ENCODE results near the gene IRX2. TPM values are rescaled to one million over a fixed set of nuclear protein-coding genes. Genes with fewer than 3 reads are reported as not detected.

The IRX2 gene
- polyA plus RNA-seq, 3 donors: not detected

DNA sequence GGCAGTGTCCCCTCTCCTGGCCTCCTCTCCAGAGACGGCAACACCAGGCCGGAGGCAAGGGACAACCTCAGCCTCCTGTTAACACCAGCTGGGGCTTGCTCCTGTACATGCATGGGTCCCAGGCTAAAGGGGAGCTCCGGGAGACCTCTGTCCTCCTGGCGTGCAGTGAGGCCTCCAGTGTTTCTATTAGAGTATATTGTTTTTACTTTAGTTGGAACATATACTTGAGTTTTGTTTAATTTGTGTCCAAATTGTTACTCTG, 12.0 kb upstream of the IRX2 start:
- H3K27me3 Mint-ChIP-seq (ENCODE audit: low read depth in 3 of 3): peaks cover 23 to 36% (median 25%) of the 10 kb centered on the region in 3 donors
- no peak overlapping the region for H3K4me3 Mint-ChIP-seq
- Histone ChIP-seq H2AFZ (ENCODE audit: insufficient read depth, low read depth, low read length, poor library complexity, severe bottlenecking) (no peak overlapping the region), H3K4me1 (ENCODE audit: control insufficient read depth in 1 of 2, insufficient read depth in 2 of 2, low read length in 2 of 2) (no peaks in the 10 kb centered on the region), H3K9ac (ENCODE audit: insufficient read depth, low read length, poor library complexity, severe bottlenecking) (no peak overlapping the region), H3K27me3 (ENCODE audit: control insufficient read depth in 2 of 2, insufficient read depth in 2 of 2, low read length in 2 of 2) (peaks cover 6 to 14% of the 10 kb centered on the region in 2 donors), H3K27ac (ENCODE audit: low read depth in 1 of 2, low read length in 2 of 2) (no peak overlapping the region), H3K36me3 (replicated peaks in 1 of 2; ENCODE audit: control insufficient read depth in 1 of 2, insufficient read depth in 2 of 2, low read length in 2 of 2) (no peaks in the 10 kb centered on the region), H3K4me2 (replicated peaks; ENCODE audit: extremely low read depth, low read length, poor library complexity, severe bottlenecking) (no peak overlapping the region), H4K20me1 (ENCODE audit: insufficient read depth, low read length) (no peaks in the 10 kb centered on the region), H3K79me2 (ENCODE audit: insufficient read depth, low read length) (no peaks in the 10 kb centered on the region), H3K4me3 (replicated peaks in 1 of 3; ENCODE audit: low read depth in 2 of 3, low read length in 3 of 3) (no peak overlapping the region), H3K9me3 (replicated peaks in 1 of 2; ENCODE audit: control insufficient read depth in 1 of 2, insufficient read depth in 1 of 2, low read length in 2 of 2) (no peaks in the 10 kb centered on the region)
- TF ChIP-seq, protein P1, sequence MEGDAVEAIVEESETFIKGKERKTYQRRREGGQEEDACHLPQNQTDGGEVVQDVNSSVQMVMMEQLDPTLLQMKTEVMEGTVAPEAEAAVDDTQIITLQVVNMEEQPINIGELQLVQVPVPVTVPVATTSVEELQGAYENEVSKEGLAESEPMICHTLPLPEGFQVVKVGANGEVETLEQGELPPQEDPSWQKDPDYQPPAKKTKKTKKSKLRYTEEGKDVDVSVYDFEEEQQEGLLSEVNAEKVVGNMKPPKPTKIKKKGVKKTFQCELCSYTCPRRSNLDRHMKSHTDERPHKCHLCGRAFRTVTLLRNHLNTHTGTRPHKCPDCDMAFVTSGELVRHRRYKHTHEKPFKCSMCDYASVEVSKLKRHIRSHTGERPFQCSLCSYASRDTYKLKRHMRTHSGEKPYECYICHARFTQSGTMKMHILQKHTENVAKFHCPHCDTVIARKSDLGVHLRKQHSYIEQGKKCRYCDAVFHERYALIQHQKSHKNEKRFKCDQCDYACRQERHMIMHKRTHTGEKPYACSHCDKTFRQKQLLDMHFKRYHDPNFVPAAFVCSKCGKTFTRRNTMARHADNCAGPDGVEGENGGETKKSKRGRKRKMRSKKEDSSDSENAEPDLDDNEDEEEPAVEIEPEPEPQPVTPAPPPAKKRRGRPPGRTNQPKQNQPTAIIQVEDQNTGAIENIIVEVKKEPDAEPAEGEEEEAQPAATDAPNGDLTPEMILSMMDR (IDR thresholded peaks at IDR 0.05): no peak
- DNase-seq: no peak
- H3K9me3 Mint-ChIP-seq: peaks cover 0 to 4% (median 0%) of the 10 kb centered on the region in 7 donors
- H3K4me1 Mint-ChIP-seq: no peaks in the 10 kb centered on the region
- H3K27ac Mint-ChIP-seq: no peak overlapping the region
- intact Hi-C loops (cut with micrococcal nuclease): no loop called here
- WGBS (ENCODE audit: insufficient coverage): 82% methylated on average over 2 of the region's 4 CpGs
- no peaks in the 10 kb centered on the region for H3K36me3 Mint-ChIP-seq

DNA sequence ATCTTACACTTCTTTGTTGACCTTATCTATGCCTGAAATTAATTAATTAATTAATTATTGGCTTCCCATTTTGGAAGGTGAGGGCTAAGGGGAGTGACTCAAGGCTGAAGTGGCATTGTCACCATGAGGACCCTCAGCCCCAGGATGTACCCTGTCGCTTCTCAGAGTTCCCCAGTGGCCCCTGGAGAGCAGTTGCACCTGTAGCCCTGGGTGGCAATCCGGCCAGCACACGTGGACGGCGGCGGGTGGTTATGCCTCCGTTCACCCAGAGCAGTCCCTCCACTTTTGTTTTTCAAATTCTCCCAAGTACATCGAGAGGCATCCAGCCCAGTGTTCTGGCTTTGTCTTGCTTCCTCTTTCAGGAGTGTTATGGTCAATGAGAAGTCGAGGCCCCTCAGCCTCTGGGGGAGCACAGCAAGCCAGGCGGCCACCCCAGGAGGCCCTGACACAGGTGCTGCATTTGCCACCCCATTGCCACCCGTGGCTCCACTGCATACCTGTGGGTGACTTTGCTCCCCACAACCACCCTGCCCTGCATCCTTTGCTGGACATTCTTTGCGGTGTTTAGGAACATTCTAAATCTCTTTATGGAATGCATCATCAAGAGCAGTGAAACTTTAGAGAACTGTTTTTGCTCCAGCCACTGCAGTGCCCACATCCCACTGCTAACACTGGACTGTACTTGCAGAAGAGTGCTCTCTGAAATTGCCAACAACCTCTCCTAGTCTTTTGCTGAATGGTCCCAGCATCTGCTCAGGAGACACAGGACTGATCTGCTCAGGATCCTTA, 11.5 kb upstream of the IRX2 start:
- H3K9ac ChIP-seq (ENCODE audit: insufficient read depth, low read length, poor library complexity, severe bottlenecking): no peak overlapping the region
- TF ChIP-seq, protein P1 (IDR thresholded peaks at IDR 0.05): no peak
- no peaks in the 10 kb centered on the region for H3K4me1 ChIP-seq (ENCODE audit: control insufficient read depth in 1 of 2, insufficient read depth in 2 of 2, low read length in 2 of 2)
- no peak overlapping the region for H3K27ac ChIP-seq (ENCODE audit: low read depth in 1 of 2, low read length in 2 of 2)
- no peaks in the 10 kb centered on the region for H3K36me3 Mint-ChIP-seq
- H3K4me2 ChIP-seq (replicated peaks; ENCODE audit: extremely low read depth, low read length, poor library complexity, severe bottlenecking): no peak overlapping the region
- no peak overlapping the region for H3K4me3 Mint-ChIP-seq
- H2AFZ ChIP-seq (ENCODE audit: insufficient read depth, low read depth, low read length, poor library complexity, severe bottlenecking): no peak overlapping the region
- WGBS (ENCODE audit: insufficient coverage): 73% methylated on average over 11 of the region's 12 CpGs
- peaks cover 26 to 39% (median 31%) of the 10 kb centered on the region in 3 donors for H3K27me3 Mint-ChIP-seq (ENCODE audit: low read depth in 3 of 3)
- peaks cover 0 to 4% (median 0%) of the 10 kb centered on the region in 7 donors for H3K9me3 Mint-ChIP-seq
- peaks cover 0 to 2% of the 10 kb centered on the region in 2 donors for H3K9me3 ChIP-seq (replicated peaks in 1 of 2; ENCODE audit: control insufficient read depth in 1 of 2, insufficient read depth in 1 of 2, low read length in 2 of 2)
- H3K4me1 Mint-ChIP-seq: no peaks in the 10 kb centered on the region
- no peak overlapping the region for H3K4me3 ChIP-seq (replicated peaks in 1 of 3; ENCODE audit: low read depth in 2 of 3, low read length in 3 of 3)
- no peak for DNase-seq
- H3K79me2 ChIP-seq (ENCODE audit: insufficient read depth, low read length): no peaks in the 10 kb centered on the region
- no peaks in the 10 kb centered on the region for H4K20me1 ChIP-seq (ENCODE audit: insufficient read depth, low read length)
- H3K27ac Mint-ChIP-seq: no peak overlapping the region
- no peaks in the 10 kb centered on the region for H3K36me3 ChIP-seq (replicated peaks in 1 of 2; ENCODE audit: control insufficient read depth in 1 of 2, insufficient read depth in 2 of 2, low read length in 2 of 2)
- H3K27me3 ChIP-seq (ENCODE audit: control insufficient read depth in 2 of 2, insufficient read depth in 2 of 2, low read length in 2 of 2): peaks cover 8 to 19% of the 10 kb centered on the region in 2 donors
- intact Hi-C loops (cut with micrococcal nuclease): no loop called here
